ENCODE data around the gene GALNT9. TPM values are rescaled to one million over a fixed set of nuclear protein-coding genes. Genes with fewer than 3 reads are reported as not detected.
"Not testable (repeated sequence)": the region's sequence is repeated elsewhere in the genome, so short reads cannot be mapped to it uniquely, and the experiment has no call there.

The GALNT9 gene
- total and polyA plus RNA-seq, 7 donors, result 0.28 to 5.0 (median 2.8) TPM; not detected in 2

GRCh38 chr12:132359551-132359950 is 30.2 kb upstream of the GALNT9 start:
- intact Hi-C loops (cut with DNase I), result no loop called here
- no peak overlapping the region for H3K4me3 ChIP-seq
- TF ChIP-seq POLR2A (IDR thresholded peaks at IDR 0.05) (no peak), CTCF (IDR thresholded peaks at IDR 0.05) (no peak), POLR2AphosphoS5 (IDR thresholded peaks at IDR 0.05) (no peak), EP300 (IDR thresholded peaks at IDR 0.05) (no peak)
- H3K4me1 ChIP-seq, result peaks cover 0 to 13% (median 4%) of the 10 kb centered on the region in 4 donors
- no peaks in the 10 kb centered on the region for H3K36me3 ChIP-seq
- 91 to 92% methylated on average over 14 of the region's 14 CpGs for WGBS, 2 donors
- no peaks in the 10 kb centered on the region for H3K9me3 ChIP-seq
- H3K27ac ChIP-seq, result no peak overlapping the region
- H3K27me3 ChIP-seq, result peaks cover 0 to 27% (median 7%) of the 10 kb centered on the region in 3 donors
- no peak for DNase-seq

GRCh38 chr12:132358241-132359225 is 29.1 kb upstream of the GALNT9 start:
- peak; percentile 48 for DNase-seq
- H3K9me3 ChIP-seq; H3K27ac ChIP-seq; H3K4me3 ChIP-seq; intact Hi-C loops (cut with DNase I); H3K36me3 ChIP-seq: not testable (repeated sequence)
- peaks cover 0 to 38% (median 10%) of the 10 kb centered on the region in 3 donors for H3K27me3 ChIP-seq
- WGBS, 2 donors, result 91 to 92% methylated on average over 57 of the region's 57 CpGs
- H3K4me1 ChIP-seq, result peaks cover 0 to 13% (median 4%) of the 10 kb centered on the region in 4 donors

GRCh38 chr12:132357623-132358186 is 28.3 kb upstream of the GALNT9 start:
- H3K27ac ChIP-seq, result peak overlapping the region in 1 of 4 donors; percentile 47
- WGBS, 2 donors, result 85 to 88% methylated on average over 25 of the region's 25 CpGs
- H3K36me3 ChIP-seq, result no peaks in the 10 kb centered on the region
- H3K9me3 ChIP-seq, result no peaks in the 10 kb centered on the region
- intact Hi-C loops (cut with DNase I), result no loop called here
- no peak for TF ChIP-seq POLR2A (IDR thresholded peaks at IDR 0.05)
- TF ChIP-seq EP300 (IDR thresholded peaks at IDR 0.05), result no peak
- TF ChIP-seq POLR2AphosphoS5 (IDR thresholded peaks at IDR 0.05), result no peak
- no peak for TF ChIP-seq CTCF (IDR thresholded peaks at IDR 0.05)
- peaks cover 0 to 13% (median 4%) of the 10 kb centered on the region in 4 donors for H3K4me1 ChIP-seq
- no peak overlapping the region for H3K4me3 ChIP-seq
- H3K27me3 ChIP-seq, result peaks cover 0 to 43% (median 14%) of the 10 kb centered on the region in 3 donors
- DNase-seq, result peak; percentile 56

GRCh38 chr12:132356691-132357622 is 27.6 kb upstream of the GALNT9 start:
- intact Hi-C loops (cut with DNase I), result no loop called here
- Histone ChIP-seq H3K27me3 (peaks cover 0 to 43% (median 14%) of the 10 kb centered on the region in 3 donors), H3K27ac (peak overlapping the region in 1 of 4 donors; percentile 47), H3K36me3 (no peaks in the 10 kb centered on the region), H3K4me3 (no peak overlapping the region), H3K9me3 (no peaks in the 10 kb centered on the region), H3K4me1 (peaks cover 0 to 13% (median 4%) of the 10 kb centered on the region in 4 donors)
- peak; percentile 87 for DNase-seq
- TF ChIP-seq POLR2AphosphoS5 (IDR thresholded peaks at IDR 0.05) (peak in 2 of 4 donors; percentile 6 to 40), CTCF (IDR thresholded peaks at IDR 0.05) (no peak)
- WGBS, 2 donors, result 41 to 48% methylated on average over 37 of the region's 37 CpGs

Measured in sigmoid colon (tissue), 7 donors.